ENCODE measurements around the gene TCP11L2.
"Not testable (repeated sequence)": the region's sequence is repeated elsewhere in the genome, so short reads cannot be mapped to it uniquely, and the experiment has no call there.

The TCP11L2 gene

GRCh38 chr12:106359646-106360399 lies 57.3 kb downstream of the TCP11L2 start:
- no peak for TF ChIP-seq CTCF (IDR thresholded peaks at IDR 0.05; ENCODE audit: extremely low read depth, missing control alignments)
- no peak for DNase-seq (ENCODE audit: low spot score)

- no peak for TF ChIP-seq CTCF (IDR thresholded peaks at IDR 0.05; ENCODE audit: extremely low read depth, missing control alignments)
- no peak for DNase-seq (ENCODE audit: low spot score)
Observed at GRCh38 chr12:106360400-106360994, 58.0 kb downstream of the TCP11L2 start.

GRCh38 chr12:106362971-106363370 lies 60.4 kb downstream of the TCP11L2 start:
- no peak for DNase-seq (ENCODE audit: low spot score)
- no peak for TF ChIP-seq CTCF (IDR thresholded peaks at IDR 0.05; ENCODE audit: extremely low read depth, missing control alignments)

GRCh38 chr12:106364261-106364660 lies 61.7 kb downstream of the TCP11L2 start:
- TF ChIP-seq CTCF (IDR thresholded peaks at IDR 0.05; ENCODE audit: extremely low read depth, missing control alignments): no peak
- no peak for DNase-seq (ENCODE audit: low spot score)

- TF ChIP-seq CTCF (IDR thresholded peaks at IDR 0.05; ENCODE audit: extremely low read depth, missing control alignments): no peak
- DNase-seq (ENCODE audit: low spot score): no peak
Observed at GRCh38 chr12:106369624-106370346, 67.3 kb downstream of the TCP11L2 start.

GRCh38 chr12:106378788-106379187 lies 76.3 kb downstream of the TCP11L2 start:
- no peak for TF ChIP-seq CTCF (IDR thresholded peaks at IDR 0.05; ENCODE audit: extremely low read depth, missing control alignments)
- no peak for DNase-seq (ENCODE audit: low spot score)

- no peak for TF ChIP-seq CTCF (IDR thresholded peaks at IDR 0.05; ENCODE audit: extremely low read depth, missing control alignments)
Observed at GRCh38 chr12:106380954-106381353, 78.4 kb downstream of the TCP11L2 start.

GRCh38 chr12:106381866-106382265 lies 79.3 kb downstream of the TCP11L2 start:
- not testable (repeated sequence) for DNase-seq (ENCODE audit: low spot score)

More at GRCh38 chr12:106380954-106381353, 78.4 kb downstream of the TCP11L2 start:
- DNase-seq (ENCODE audit: low spot score): no peak

All from GM20000 (cell line).